Daoy (cell line): ENCODE results near the gene PRMT6. TPM values are rescaled to one million over a fixed set of nuclear protein-coding genes. Genes with fewer than 3 reads are reported as not detected.
A peak's percentile ranks its signal among the peaks of the same experiment; 100 is the strongest.
"Not testable (repeated sequence)": the region's sequence is repeated elsewhere in the genome, so short reads cannot be mapped to it uniquely, and the experiment has no call there.

Experiments
- DNase-seq: peaks from one replicate; pipeline ENCODE4 v3.0.0-alpha.2; 2015; ENCODE audit warnings: low read depth
- total RNA-seq: library from RNA; depleted of rRNA; stranded (reverse); fragments of >200 nt; shearing (Covaris generic); gene quantifications from 2 replicates; pipeline ENCODE4 v1.2.3, GENCODE V29; 2014; rRNA removed

Gene PRMT6
- 35.3 and 38.4 TPM in 2 replicates for total RNA-seq

- peak; percentile 89 for DNase-seq
These were observed at the start of gene PRMT6 for GRCh38 chr1:107056426-107057196. Gene PRMT6 (plus strand): TSS chr1:107056674. CDS start chr1:107056716, 42 bp downstream.

- no peak for DNase-seq
These were observed 47.2 kb upstream of the PRMT6 start for GRCh38 chr1:107009281-107009680.

- no peak for DNase-seq
These were observed 45.9 kb upstream of the PRMT6 start for GRCh38 chr1:107010582-107010981.

GRCh38 chr1:107016376-107016978, 40.0 kb upstream of the PRMT6 start:
- DNase-seq: no peak

- DNase-seq: no peak
These were observed 38.0 kb upstream of the PRMT6 start for GRCh38 chr1:107018445-107018844.

GRCh38 chr1:107019166-107019565, 37.3 kb upstream of the PRMT6 start:
- DNase-seq: peak; percentile 10

- DNase-seq: peak; percentile 35
These were observed 17.6 kb upstream of the PRMT6 start for GRCh38 chr1:107038874-107039273.

GRCh38 chr1:107044310-107045220, 11.9 kb upstream of the PRMT6 start:
- not testable (repeated sequence) for DNase-seq

- DNase-seq: no peak
These were observed 8.9 kb upstream of the PRMT6 start for GRCh38 chr1:107047602-107048001.

- DNase-seq: no peak
These were observed 8.2 kb upstream of the PRMT6 start for GRCh38 chr1:107048241-107048640.

GRCh38 chr1:107051266-107051665, 5.2 kb upstream of the PRMT6 start:
- no peak for DNase-seq

GRCh38 chr1:107055919-107056425, 502 bp upstream of the PRMT6 start:
- DNase-seq: not testable (repeated sequence)

GRCh38 chr1:107057197-107058133, 991 bp downstream of the PRMT6 start:
- DNase-seq: peak; percentile 72

GRCh38 chr1:107058245-107059032, 2.0 kb downstream of the PRMT6 start:
- no peak for DNase-seq

GRCh38 chr1:107061886-107062285, 5.4 kb downstream of the PRMT6 start:
- no peak for DNase-seq

- no peak for DNase-seq
These were observed 17.0 kb downstream of the PRMT6 start for GRCh38 chr1:107073493-107073892.

GRCh38 chr1:107076841-107077240, 20.4 kb downstream of the PRMT6 start:
- peak; percentile 78 for DNase-seq

- DNase-seq: no peak
These were observed 22.8 kb downstream of the PRMT6 start for GRCh38 chr1:107079249-107079648.

- DNase-seq: no peak
These were observed 24.6 kb downstream of the PRMT6 start for GRCh38 chr1:107081102-107081501.

- no peak for DNase-seq
These were observed 34.9 kb downstream of the PRMT6 start for GRCh38 chr1:107091418-107091817.
